ENCODE results near the gene PIGQ. TPM values are rescaled to one million over a fixed set of nuclear protein-coding genes. Genes with fewer than 3 reads are reported as not detected.

Gene PIGQ
- polyA plus RNA-seq, 3 donors: 49.8 to 55.6 (median 50.4) TPM

GRCh38 chr16:625117-625976, 55.6 kb downstream of the PIGQ start:
- DNase-seq (ENCODE audit: low read depth in 3 of 3, low spot score in 2 of 3): no peak

GRCh38 chr16:625977-626765, 56.4 kb downstream of the PIGQ start:
- no peak for DNase-seq (ENCODE audit: low read depth in 3 of 3, low spot score in 2 of 3)

GRCh38 chr16:626787-627453, 57.2 kb downstream of the PIGQ start:
- DNase-seq (ENCODE audit: low read depth in 3 of 3, low spot score in 2 of 3): no peak

DNA sequence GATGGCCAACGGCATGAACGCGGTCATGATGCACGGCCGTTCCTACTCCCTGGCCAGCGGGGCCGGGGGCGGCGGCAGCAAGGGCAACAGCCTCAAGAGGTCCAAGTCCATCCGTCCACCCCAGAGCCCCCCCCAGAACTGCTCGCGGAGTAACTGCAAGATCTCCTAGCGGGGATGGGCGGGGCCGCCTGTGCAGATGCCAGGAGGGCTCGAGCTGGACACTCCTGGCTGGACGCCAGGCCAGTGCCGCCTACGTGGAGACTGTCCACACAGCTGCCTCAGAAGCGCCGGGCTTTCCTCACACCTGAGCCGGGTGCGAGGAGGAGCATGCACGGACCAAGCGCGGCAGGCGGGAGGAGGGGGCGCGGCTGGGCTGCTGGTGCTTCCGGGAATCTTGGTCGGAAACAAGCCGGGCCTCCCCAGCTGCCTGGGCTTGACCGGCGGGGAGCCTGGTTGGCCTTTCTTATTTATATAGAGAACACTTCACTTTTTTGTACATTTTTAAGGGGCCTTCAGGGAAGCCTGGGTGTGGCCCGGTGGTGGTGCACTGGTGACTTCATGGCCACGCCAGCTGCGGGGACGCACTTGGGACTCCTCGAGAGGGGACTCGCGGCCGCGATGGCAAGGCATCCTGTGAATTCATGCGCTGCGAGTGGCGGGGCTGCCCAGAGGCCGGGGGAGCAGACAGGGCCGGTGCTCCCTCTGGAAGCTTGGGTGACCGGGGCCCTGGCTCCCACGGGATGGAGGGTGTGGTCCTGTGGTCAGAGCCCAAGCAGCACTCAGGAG, 57.9 kb downstream of the PIGQ start:
- no peak for DNase-seq (ENCODE audit: low read depth in 3 of 3, low spot score in 2 of 3)

DNA sequence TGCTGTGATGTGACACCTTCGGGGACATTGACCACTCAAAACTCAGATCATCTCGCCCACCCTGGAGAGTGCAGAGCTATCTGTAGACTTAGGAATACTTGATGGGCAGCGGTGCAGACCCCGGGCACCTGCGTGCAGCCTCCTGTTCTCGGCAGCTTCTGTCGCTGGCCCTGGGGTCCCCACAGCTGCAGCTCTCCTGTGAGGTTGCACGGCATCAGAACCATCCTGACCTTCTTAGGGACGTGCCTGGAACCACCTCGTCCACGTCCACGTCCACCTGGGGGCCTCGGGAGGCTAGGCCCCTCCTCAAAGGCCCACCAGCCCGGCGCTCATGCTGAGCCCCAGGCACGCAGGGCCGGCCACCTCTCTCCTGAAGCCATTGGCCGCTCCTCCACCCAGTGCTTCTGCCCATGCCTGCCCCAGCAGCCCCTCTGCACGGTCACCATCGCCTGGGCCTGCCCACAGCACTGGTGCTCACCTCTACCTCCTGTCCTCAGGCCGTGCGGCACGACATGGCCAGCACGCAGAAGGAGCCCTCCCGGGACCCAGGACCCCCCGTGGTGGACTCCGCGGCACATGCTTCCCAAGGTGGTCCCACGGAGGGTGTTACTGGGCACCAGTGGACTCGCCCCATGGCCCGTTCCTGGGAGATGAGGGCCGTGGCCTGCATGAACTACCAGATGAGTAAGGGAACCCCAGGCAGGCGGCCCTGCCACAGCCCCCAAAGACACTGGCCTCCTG, 58.7 kb downstream of the PIGQ start:
- no peak for DNase-seq (ENCODE audit: low read depth in 3 of 3, low spot score in 2 of 3)

GRCh38 chr16:629185-629832, 59.5 kb downstream of the PIGQ start:
- DNase-seq (ENCODE audit: low read depth in 3 of 3, low spot score in 2 of 3): no peak

- DNase-seq (ENCODE audit: low read depth in 3 of 3, low spot score in 2 of 3): no peak
These were observed 60.1 kb downstream of the PIGQ start for GRCh38 chr16:629833-630248.

DNA sequence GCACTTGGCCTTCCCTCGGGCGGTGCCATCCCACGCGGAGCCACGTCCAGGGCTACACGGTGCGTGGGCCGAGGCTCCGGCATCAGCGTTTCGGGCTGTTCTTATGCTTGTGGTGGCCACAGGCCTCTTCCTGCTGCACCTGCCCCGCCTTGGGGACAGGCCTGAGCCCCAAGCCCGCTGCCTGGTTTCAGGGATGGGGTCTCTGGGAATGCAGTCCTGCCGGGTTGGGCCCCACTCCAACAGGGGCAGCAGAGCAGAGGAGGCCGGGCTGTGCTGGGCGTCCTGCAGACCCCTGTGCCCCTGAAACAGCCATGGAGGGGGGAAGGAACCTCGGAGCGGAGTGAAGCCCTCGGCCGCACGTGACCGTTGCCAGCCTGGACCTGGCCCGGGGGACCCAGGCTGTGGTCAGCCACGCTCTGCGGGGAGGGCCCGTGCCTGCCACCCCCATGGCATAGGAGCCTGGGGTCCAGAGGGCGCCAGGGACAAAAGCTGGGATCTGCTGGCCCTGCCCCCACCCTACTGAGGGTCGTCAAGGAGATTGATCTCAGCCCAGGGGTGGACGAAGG, 60.6 kb downstream of the PIGQ start:
- DNase-seq (ENCODE audit: low read depth in 3 of 3, low spot score in 2 of 3): no peak

DNA sequence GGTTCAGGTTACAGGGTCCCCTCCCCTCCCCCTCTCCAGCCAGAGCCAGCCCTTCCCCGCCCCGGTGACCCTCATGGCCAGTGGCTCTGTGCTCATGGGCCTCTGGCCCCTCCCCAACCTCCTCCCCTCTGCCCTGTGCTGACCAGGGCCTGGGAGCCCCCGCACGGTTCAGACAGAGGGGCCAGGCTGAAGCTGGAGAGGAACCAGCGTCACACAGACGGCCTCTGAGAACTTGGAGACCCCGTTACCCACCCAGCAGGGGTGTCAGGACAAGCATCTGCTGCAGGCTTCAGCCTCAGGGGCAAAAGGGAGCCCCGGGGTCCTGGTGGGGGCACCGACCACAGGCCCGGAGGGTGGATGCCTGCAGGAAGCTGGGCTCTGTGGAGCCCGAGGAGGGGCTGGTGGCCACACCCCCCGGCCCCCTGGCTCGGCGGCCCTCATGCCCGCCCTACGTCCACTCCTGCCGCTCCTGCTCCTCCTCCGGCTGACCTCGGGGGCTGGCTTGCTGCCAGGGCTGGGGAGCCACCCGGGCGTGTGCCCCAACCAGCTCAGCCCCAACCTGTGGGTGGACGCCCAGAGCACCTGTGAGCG, 61.1 kb downstream of the PIGQ start, which contains the start of gene WFIKKN1:
Gene WFIKKN1 (plus strand): TSS at position 171 of the 591 bp plus-strand sequence. CDS start 269 bp downstream, at position 440.
- DNase-seq (ENCODE audit: low read depth in 3 of 3, low spot score in 2 of 3): no peak

- no peak for DNase-seq (ENCODE audit: low read depth in 3 of 3, low spot score in 2 of 3)
These were observed 62.1 kb downstream of the PIGQ start for GRCh38 chr16:631808-632358.

GRCh38 chr16:632486-633335, 62.9 kb downstream of the PIGQ start:
- DNase-seq (ENCODE audit: low read depth in 3 of 3, low spot score in 2 of 3): no peak

- DNase-seq (ENCODE audit: low read depth in 3 of 3, low spot score in 2 of 3): no peak
These were observed 63.7 kb downstream of the PIGQ start for GRCh38 chr16:633336-634050.
